Urinary bladder (tissue), 4 donors: ENCODE measurements around the gene SRGAP2B. TPM values are rescaled to one million over a fixed set of nuclear protein-coding genes. Genes with fewer than 3 reads are reported as not detected.
"Not testable (repeated sequence)": the region's sequence is repeated elsewhere in the genome, so short reads cannot be mapped to it uniquely, and the experiment has no call there.

Source experiments
- DNase-seq: peaks from one replicate; pipeline ENCODE4 v3.0.0-alpha.2; 2015; ENCODE audit errors: extremely low spot score
- H3K27ac ChIP-seq: one replicate; pipeline ENCODE4 v1.5.1; 2013; ENCODE audit warnings: low read depth, mild to moderate bottlenecking, moderate library complexity
- H3K36me3 ChIP-seq: one replicate; pipeline ENCODE4 v1.6.1; 2013; ENCODE audit warnings: mild to moderate bottlenecking, moderate library complexity; ENCODE audit not compliant: insufficient read depth
- H3K4me1 ChIP-seq: one replicate; pipeline ENCODE4 v1.6.1; 2013; ENCODE audit warnings: mild to moderate bottlenecking, moderate library complexity; ENCODE audit not compliant: insufficient read depth
- H3K4me3 ChIP-seq: one replicate; pipeline ENCODE4 v1.5.1; 2013; ENCODE audit warnings: low read depth, low read length
- WGBS: extraction: QIAGEN DNeasy Blood & Tissue Kit; methylation state at CpG from one replicate; pipeline ENCODE4 v1.1.7; 2013; 5-methylcytosine and 5-hydroxymethylcytosine counted together
- polyA plus RNA-seq: library from polyadenylated mRNA; stranded (reverse); fragments of 200-250 nt; gene quantifications from one replicate; pipeline ENCODE4 v1.2.3, GENCODE V29; 2013
- total RNA-seq: library from RNA; depleted of rRNA; stranded (reverse); fragments of >200 nt; gene quantifications from one replicate; pipeline ENCODE4 v1.2.3, GENCODE V29; 2014
- donor health status: healthy with polysubstance abuse.
- donor health status: healthy.

SRGAP2B gene
- total and polyA plus RNA-seq, 2 donors = 17.6 to 26.9 TPM

DNA sequence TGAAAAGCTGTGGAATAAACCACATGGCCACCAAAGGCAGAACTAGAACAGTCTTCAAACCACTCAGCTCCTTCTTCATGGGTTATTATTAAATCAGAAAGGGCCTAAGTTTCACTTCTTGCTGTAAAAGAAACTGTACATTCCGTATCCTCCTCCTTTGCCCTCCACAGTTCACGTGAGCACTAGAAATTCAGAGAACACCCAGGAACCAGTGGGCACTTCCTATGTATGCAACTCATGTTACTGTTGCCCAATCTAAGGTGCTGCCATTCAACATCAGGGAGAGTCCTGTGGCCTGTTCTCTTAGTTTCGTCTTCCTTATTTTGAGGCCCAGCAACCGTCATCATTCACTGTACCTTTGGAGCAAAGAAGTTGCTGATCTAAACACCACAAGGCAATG lies 86.7 kb downstream of the SRGAP2B start:
- not testable (repeated sequence) for H3K27ac ChIP-seq, H3K4me1 ChIP-seq
- no CpG with 5 or more reads among the region's 4 CpGs for WGBS

GRCh38 chr1:145005142-145005541 lies 90.0 kb downstream of the SRGAP2B start:
- DNase-seq, H3K36me3 ChIP-seq, H3K27ac ChIP-seq, H3K4me1 ChIP-seq, H3K4me3 ChIP-seq: not testable (repeated sequence)
- WGBS = 77% methylated on average over 2 of the region's 3 CpGs

More for the DNA sequence above, 86.7 kb downstream of the SRGAP2B start:
- H3K36me3 ChIP-seq, H3K4me3 ChIP-seq, DNase-seq: not testable (repeated sequence)

- H3K4me1 ChIP-seq, H3K27ac ChIP-seq, H3K36me3 ChIP-seq, DNase-seq, H3K4me3 ChIP-seq: not testable (repeated sequence)
- 91% methylated on average over 3 of the region's 3 CpGs for WGBS
Observed at GRCh38 chr1:145001381-145001780, 93.7 kb downstream of the SRGAP2B start.

GRCh38 chr1:145000743-145001326 lies 94.3 kb downstream of the SRGAP2B start:
- H3K27ac ChIP-seq, H3K4me1 ChIP-seq, H3K36me3 ChIP-seq, H3K4me3 ChIP-seq, DNase-seq: not testable (repeated sequence)
- 86% methylated on average over 1 of the region's 4 CpGs for WGBS

- not testable (repeated sequence) for H3K4me3 ChIP-seq, DNase-seq, H3K4me1 ChIP-seq, H3K36me3 ChIP-seq, H3K27ac ChIP-seq
- no CpG with 5 or more reads among the region's 5 CpGs for WGBS
Observed at GRCh38 chr1:145000074-145000742, 94.9 kb downstream of the SRGAP2B start.

DNA sequence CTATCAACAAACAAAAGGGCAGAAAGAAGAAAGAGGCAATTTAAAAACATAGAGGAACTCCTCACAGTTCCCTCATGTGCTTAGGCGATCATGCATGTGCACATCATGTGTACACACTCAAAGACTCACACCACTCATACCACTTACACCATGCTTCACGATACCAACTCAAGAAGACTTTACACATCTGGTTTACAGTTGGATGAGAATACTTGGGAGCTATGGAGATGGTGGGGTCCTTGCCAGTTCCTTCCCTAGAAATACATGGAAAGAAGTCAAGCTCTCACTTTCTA lies 96.2 kb downstream of the SRGAP2B start:
- WGBS = 94% methylated on average over 1 of the region's 2 CpGs

DNA sequence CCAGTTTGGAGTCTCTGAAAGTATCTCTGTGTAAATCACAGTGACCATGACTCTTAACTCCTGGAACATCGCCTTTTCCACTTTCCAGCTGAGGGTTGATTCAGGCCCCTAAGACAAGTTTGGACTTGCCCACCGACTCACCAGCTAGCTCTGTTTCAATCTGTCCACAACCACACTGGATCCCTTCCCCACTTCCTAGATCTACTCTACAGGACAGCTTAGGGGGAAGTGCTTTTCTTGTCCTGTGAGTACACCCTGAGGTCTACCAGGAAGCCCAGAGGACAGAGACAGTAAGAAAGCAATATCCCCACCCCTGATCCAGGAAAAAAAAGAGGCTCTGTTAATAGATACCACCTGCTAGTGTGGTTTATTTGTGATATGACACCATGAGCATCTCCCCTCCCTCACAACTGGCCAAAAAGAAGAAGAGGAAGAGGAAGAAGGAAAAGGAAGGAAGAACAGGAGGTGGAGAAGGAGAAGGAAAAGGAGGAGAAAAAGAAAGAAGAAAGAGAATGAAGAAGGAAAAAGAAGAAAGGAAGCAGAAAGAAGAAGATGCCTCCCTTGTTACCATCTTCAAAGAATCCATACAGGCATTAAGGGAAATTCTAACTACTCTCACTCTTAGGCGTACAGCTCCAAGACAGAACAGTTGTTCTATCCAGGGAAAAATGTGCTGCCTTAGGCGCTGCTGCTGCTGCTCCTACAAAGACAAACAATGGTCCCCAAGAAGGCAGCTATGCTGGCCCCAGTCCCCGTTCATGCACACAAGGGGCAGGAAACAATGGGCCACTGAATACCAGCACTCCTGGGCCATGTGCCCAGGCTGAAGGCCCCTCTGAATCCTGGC lies 96.8 kb downstream of the SRGAP2B start:
- not testable (repeated sequence) for H3K4me1 ChIP-seq, DNase-seq, H3K36me3 ChIP-seq, H3K4me3 ChIP-seq, H3K27ac ChIP-seq
- 66% methylated on average over 3 of the region's 5 CpGs for WGBS

More for the DNA sequence above, 96.2 kb downstream of the SRGAP2B start:
- H3K4me1 ChIP-seq, DNase-seq, H3K4me3 ChIP-seq, H3K36me3 ChIP-seq, H3K27ac ChIP-seq: not testable (repeated sequence)

DNA sequence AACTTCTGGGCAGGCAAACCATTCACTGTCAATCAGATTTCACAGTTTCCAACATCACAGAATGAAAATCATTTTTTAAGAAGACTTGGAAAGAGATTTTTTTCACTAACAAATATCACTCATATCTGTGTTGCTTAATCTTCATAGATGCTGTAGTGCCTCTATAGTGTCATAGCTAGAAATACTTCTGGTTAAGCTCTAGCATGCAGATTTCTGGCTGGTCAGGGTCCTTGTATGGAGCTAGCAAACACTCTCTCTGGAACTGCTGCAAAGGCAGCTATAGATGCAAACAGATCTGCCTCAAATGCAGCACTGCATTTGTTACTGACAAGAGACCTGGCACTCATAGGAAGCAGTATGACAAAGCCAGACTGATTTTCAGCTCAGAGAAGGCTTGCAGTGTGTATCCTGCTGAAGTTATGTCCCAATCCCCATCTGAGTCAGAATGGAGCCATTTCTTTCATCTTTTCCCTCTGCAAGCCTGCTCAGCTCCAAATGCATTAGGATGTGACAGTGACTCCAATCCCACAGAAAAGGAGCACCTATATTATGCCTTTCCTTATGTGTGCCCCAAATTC lies 99.2 kb downstream of the SRGAP2B start:
- H3K4me1 ChIP-seq, H3K36me3 ChIP-seq, H3K4me3 ChIP-seq, DNase-seq, H3K27ac ChIP-seq: not testable (repeated sequence)

DNA sequence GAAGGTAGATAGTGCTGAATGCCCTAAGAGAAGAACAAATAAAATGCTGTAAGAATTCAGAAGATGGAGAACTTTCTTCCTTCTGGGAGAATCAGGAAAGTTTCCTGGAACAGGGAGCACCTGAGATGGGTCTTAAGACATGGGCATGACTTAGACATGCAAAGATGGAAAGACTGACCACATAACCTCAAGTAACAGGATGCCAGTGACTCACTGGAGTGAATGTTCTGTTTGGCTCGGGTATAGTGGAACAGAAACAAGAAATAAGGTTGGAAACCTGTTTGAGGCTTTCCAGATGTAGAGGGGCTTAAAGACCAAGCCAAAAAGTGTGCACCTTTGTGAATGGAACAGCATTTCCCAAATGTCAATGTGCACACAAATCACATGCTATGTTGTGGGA lies 102.2 kb downstream of the SRGAP2B start:
- H3K36me3 ChIP-seq, DNase-seq, H3K27ac ChIP-seq, H3K4me1 ChIP-seq, H3K4me3 ChIP-seq: not testable (repeated sequence)
- 84% methylated on average over 1 of the region's 1 CpG for WGBS

- DNase-seq, H3K4me3 ChIP-seq, H3K36me3 ChIP-seq, H3K27ac ChIP-seq, H3K4me1 ChIP-seq: not testable (repeated sequence)
- 96% methylated on average over 12 of the region's 29 CpGs for WGBS
Observed at GRCh38 chr1:144990611-144991010, 104.5 kb downstream of the SRGAP2B start.

GRCh38 chr1:144987131-144987530 lies 108.0 kb downstream of the SRGAP2B start:
- not testable (repeated sequence) for DNase-seq, H3K4me3 ChIP-seq, H3K36me3 ChIP-seq, H3K27ac ChIP-seq, H3K4me1 ChIP-seq
- no CpG with 5 or more reads among the region's 2 CpGs for WGBS

- H3K36me3 ChIP-seq, H3K4me1 ChIP-seq, H3K27ac ChIP-seq, H3K4me3 ChIP-seq, DNase-seq: not testable (repeated sequence)
- WGBS = 74% methylated on average over 3 of the region's 7 CpGs
Observed at GRCh38 chr1:144986171-144986860, 108.8 kb downstream of the SRGAP2B start.

- not testable (repeated sequence) for H3K4me1 ChIP-seq, DNase-seq, H3K27ac ChIP-seq, H3K4me3 ChIP-seq, H3K36me3 ChIP-seq
- WGBS = 82% methylated on average over 4 of the region's 7 CpGs
Observed at GRCh38 chr1:144985550-144986170, 109.5 kb downstream of the SRGAP2B start.
